HL-60/S4 treated with retinoic acid at 250 ng/mL for 4 days and 3 days (cell line): ENCODE measurements around the gene CHRNA4.
"Not testable (repeated sequence)": the region's sequence is repeated elsewhere in the genome, so short reads cannot be mapped to it uniquely, and the experiment has no call there.

Experiments
- in situ Hi-C: fragments of 300-500 bp; cut with MboI; formaldehyde crosslinking; loops from 2 replicates; pipeline ENCODE4 v1.7.0; 2022; ENCODE audit warnings: low sequenced_read_pairs

Gene CHRNA4

DNA sequence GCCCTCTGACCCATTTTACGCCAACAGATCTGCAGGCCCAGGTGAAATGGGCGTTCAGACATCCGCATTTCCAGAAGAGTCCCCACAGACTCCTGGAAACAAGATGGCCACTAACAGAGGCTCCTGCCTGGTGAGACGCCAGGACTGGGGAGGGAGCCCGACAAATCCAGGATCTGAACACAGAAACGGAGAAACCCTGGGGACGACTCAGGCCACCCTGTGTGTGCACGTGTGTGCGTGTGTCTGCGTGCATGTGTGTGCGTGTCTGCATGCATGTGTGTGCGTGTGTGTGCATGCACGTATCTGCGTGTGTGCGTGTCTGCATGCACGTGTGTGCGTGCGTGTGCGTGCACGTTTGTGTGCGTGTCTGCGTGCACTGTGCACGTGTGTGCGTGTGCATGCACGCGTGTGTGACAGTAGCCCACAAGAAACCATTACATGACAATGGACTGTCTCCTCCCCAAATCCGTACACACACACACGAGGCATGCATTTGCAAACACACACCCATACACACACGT lies 24.9 kb downstream of the CHRNA4 start:
- in situ Hi-C loops, result no loop called here

DNA sequence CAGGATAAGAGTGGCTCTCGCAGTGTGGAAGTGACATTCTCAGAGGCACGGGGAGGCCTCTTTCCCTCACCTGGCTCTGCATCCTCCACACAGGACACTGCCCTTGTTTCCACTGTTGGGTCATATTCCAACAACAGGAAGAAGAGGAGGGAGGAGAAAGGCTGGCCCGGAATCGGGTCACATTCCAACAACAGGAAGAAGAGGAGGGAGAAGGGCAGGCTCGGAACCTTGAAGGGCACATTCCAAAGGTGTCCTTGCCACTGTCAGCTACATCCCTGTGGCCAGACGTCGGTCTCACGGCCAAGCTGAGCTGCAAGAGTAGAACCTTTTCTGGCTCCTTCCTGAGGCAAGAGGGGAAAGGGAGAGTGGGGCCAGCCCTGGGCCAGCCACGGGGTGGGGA lies 25.4 kb downstream of the CHRNA4 start:
- in situ Hi-C loops, result no loop called here

DNA sequence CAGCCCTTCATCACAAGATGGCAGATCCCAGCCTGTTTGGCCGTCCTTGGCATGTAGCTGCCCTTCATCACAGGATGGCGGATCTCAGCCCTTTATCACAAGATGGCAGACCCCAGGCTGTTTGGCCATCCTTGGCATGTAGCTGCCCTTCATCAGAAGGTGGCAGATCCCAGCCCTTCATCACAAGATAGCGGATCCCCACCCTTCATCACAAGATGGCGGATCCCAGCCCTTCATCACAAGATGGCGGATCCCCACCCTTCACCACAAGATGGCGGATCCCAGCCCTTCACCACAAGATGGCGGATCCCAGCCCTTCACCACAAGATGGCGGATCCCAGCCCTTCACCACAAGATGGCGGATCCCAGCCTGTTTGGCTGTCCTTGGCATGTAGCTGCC lies 26.1 kb downstream of the CHRNA4 start:
- in situ Hi-C loops, result not testable (repeated sequence)

DNA sequence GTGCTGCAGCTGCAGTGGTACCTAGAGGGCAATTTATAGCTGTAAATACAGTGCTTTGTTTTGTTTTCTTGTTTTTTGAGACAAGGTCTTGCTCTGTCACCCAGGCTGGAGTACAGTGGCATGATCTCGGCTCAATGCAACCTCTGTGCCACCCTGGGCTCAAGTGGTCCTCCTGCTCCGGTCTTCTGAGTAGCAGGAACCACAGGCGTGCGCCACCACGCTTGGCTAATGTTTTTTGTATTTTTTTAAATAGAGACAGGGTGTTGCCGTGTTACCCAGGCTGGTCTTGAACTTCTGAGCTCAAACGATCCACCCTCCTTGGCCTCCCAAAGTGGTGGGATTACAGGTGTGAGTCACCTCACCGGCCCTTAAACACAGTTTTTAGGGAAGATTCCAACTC lies 26.8 kb downstream of the CHRNA4 start:
- in situ Hi-C loops, result no loop called here

DNA sequence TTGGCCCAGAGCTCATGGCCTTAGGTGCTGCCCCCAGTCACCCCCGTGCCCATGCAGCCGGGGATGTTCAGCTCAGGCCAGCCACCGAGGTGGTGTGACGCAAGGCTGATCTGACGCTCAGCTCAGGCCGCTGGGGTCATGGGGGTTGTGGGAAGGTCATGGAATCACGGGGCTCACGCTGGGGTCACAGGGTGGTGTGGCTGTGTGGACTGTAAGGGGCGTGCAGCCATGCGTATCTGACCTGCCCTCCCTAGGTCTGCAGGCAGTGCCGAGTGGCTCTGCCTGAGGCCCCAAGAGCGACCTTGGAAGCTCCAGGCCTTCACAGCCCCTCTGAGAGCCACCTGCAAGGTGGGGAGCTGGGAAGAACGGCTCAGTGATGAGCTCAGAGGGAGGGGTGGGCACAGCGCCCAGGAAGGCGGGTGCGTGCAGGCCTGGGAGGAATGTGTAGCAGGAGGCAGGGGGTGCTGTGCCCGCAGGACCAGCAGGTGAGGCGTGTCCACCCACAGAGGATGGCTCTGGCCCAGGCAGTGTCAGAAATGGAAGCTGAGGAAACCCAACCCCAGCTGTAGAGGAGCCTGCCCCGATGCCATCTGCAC lies 27.8 kb downstream of the CHRNA4 start:
- in situ Hi-C loops, result no loop called here

DNA sequence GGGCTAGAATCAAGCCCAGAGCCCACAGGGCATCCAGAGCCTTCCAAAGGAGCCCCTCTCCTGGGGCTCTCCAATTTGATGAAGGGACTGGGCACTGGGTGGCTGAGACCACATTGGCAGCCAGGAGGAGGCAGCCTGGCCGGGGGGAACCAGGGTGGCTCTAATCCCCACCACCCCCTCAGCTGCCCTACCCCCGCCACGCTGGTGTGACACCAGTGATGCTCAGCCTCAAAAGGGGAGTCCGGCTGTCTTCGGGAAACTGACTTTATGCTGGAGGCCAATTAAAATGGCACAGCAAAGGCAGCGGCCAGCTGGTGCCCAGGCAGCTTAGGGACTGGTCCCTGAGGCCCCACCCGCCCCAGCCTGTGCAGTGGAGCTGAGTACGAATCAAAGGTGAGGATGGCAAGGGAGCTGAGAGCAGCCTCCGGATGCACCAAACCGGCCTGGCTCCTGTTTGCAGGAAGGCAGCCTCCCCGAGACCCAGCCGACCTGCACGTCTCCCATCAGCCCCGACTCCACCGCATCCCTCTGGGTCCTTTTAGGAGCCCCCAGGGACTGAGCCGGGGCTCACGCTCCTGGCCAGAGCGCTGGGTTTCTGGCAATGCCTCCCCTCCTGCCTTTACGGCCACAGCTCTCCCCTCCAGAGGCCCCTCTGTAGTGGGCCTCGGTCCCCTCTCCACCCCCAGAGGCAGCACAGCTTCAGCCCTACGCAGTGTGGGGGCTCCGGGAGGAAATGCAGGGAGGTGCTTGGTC lies 28.5 kb downstream of the CHRNA4 start:
- in situ Hi-C loops, result no loop called here

DNA sequence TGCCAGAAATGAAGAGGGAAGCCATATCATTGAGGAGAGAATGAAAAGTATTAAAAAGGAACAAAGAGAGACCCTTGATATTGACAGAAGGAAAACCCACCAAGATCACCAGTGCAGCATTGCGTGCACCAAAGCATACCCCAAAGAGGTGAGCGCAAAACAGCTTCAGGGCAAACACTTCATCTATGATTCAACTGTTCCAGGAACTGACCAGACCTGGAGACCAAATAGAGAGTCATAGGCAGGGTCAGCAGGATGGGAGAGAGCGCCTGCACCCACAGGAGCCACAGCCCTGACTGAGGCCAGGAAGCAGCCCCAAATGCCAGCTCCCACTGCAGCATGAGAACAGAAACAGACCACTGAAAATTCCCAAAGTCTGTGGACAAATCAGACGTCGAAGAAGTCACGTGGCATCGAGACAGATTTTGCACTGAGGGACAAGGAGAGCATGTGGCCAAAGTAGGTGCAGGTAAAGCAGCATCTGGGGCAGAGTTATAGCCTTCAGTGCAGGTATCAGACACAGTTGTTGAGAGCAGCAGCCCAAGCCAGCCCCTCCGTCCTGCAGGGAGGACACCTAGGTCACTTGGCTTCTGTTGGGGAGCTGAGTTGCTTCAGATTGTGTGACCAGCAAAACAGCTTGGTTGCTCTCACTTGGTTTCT lies 29.3 kb downstream of the CHRNA4 start:
- in situ Hi-C loops, result no loop called here

DNA sequence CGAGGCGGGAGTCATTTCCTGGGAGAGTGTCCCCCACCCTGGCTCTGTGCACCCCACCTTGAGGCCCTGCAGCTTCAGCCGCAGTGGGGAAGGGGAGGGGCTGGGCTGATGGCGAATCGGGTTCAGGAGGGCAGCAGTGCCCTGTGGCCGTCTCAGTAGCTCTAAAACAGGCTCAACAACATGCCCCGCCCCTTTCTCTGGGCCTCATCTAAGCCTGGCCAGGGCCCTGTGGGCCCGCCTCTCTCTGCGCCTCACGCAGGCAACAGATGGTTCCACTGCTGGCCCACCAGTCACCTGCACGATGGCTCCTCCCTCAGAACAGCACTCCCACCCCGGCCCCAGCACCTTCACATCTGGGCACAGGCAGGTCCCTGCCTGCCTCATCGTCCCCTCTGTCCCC lies 30.2 kb downstream of the CHRNA4 start:
- in situ Hi-C loops, result no loop called here

DNA sequence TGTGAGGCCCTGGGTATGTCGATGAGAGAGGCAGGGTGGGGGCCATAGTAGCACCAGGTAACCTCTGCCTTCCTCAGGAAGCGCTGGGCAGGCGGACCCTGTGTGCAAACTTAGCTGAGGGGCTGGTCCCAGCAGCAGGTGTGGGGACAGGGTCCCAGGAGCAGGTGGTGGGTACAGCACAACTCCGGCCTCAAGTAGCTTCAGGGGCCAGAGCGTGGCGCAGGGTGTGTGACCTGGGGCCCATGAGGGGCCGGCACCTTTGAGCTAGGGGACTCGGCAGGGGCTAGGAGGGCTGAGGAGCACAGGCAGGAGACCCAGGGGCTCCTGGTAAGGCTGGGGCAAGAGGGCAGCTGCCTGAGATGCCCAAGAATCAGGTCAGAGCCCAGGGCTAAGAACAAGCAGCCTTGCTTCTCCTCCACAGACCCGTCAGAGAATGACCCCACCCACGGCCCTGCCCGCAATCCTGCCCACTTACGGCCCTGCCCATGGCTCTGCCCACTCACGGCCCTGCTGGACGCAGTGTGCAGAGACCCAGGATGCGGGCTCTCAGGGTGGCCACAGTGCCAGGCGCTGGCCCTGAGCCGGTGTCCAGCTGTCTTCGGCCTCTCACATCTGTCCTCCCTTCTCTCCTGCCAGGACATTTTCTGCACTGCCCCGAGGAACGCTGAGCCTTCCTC lies 30.9 kb downstream of the CHRNA4 start:
- in situ Hi-C loops, result no loop called here

DNA sequence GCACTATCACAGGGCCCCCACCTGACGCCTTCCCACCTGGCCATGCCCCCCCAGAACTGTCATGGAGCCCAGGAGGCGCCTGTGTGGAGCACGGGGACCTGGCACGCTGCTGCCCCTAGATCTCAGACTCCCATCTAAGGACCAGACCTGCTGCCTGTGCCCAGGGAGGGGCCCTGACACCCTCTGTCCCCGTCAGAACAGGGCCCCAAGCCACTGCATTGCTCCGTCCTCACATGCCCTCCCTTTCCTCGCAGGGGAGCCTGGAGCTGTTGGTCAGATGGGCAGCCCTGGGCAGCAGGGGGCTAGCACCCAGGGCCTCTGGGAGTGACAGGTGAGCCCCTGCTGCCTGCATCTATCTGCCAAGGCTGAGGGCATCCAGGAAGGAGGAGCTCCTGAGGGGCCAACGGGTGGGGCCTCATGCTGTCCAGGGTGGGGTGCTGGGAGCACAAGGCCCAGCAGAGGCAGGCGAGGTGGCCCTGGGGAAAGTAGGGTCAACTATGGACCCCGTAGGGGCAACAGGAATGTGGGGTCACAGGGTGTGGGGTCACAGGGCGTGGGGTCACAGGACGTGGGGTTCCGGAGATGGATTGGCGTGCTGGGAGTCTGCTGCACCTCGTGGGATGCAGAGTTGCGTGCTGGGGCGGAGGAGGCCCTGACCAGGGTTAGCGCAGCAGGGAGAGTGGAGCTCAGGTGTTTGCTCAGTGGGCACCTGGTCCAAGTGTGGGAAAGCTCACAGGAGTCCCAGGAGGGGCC lies 31.6 kb downstream of the CHRNA4 start:
- in situ Hi-C loops, result no loop called here

DNA sequence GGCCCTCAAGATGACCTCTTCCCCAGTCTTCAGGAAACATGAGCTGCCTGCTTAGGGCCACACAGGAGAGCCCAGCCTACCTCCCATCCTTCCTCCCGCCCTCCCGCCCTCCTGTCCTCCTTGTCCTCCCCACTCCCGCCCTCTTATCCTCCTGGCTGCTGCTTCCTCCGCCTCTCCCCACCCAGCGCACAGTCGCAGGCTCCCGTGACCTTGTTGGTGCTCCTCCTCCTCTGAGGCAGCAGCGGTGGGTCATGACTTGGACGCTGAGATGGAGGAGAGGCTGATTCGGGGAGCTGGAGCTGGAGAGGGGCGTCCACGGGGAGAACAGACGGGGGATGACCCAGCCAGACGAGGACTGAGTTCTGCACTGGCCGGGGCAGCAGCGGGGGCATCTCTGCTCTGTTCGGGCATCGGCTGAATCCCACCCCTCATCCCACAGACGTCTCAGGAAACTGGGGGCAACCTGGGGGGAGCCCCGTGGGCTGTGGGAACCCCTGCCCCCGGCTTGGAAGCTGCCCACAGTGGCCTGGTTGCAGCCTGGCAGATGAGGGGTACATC lies 32.4 kb downstream of the CHRNA4 start:
- in situ Hi-C loops, result no loop called here

DNA sequence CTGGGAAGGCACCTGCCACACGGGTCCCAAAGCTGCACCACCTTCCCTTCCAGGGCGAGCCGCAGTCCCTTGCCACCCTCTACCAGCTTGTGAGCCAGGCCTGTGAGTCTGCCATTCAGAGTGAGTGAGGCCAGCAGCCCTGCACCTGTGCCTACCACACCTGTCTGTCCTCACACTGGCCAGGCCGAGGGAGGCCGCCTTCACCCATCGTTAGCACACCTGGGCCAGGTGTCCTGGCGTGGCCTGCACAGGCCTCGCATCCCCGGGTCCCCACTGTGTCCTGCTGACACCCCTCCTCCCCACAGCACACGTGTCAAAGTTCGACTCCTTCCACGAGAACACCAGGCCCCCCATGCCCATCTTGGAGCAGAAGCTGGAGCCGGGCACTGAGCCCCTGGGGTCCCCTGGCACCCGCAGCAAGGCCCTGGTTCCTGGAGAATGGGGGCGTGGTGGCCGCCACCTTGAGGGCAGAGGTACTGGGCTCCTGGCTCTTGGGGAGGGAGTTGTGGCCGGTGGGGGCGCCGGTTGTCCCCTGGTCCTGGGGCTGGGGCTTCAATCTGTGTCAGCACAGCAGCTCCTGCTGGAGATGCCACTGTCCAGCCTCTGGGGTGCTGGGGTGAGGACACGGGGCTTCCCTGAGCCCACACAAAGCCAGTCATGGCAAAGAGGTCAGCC lies 33.0 kb downstream of the CHRNA4 start:
- in situ Hi-C loops, result no loop called here

DNA sequence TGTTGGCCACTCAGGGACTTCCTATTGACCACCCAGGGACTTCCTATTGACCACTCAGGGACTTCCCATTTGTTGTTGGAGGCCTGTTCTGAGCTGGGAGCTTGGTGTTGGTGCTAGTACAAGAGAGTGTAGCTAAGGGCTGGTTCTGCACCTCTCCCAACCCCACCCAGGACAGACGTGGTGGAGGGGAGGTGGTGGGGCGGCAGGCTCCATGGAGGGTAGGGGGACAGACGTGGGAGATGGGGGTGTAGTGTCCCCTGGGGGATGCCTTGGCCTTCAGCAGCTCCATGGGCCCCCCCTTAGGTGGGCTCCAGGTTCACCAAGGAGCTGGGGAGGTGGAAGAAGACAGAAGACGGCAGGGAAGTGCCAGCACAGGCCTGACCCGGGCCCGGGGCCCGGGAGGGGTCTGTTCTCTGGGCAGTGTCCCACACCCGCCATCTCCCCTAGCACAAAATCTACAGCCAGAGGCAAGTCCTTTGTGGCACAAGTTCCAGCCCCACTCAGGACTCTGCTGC lies 33.9 kb downstream of the CHRNA4 start:
- in situ Hi-C loops, result no loop called here

DNA sequence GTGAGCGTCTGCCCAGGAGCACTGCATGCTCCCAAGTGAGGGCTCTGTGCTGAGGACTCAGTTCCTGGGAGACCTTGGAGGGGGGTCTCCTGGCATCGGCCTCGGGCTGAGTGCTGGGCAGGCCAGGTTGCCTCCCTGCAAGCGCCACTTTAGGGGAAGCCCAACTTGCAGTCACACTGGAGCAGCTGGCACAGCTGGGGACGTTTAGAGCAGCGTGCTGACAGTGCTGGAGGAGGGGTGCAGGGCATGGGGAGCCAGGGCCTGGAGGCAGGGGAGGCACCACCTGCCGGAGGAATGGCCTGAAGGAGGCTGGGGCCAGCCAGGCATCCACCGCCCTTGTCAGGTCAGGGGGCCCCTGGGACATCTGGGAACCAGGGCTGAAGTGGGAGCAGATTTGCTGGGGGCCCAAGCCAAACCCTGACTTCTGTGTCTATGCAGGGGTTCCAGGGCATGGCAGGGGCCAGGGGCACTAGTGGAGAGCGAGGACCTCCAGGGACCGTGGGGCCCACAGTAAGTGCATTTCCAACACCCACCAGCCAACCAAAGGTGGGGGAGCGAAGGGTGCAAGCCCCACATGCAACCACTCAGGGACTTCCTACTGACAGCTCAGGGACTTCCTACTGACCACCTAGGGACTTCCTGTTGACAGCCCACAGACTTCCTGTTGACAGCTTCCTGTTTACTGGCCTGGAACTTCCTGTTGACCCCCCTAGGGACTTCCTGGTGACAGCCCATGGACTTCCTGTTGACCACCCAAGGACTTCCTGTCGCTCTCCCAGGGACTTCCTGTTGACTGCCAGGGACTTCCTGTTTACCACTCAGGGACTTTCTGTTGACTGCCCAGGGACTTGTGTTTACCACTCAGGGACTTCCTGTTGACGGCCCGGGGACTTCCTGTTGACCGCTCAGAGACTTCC lies 34.6 kb downstream of the CHRNA4 start:
- in situ Hi-C loops, result no loop called here

DNA sequence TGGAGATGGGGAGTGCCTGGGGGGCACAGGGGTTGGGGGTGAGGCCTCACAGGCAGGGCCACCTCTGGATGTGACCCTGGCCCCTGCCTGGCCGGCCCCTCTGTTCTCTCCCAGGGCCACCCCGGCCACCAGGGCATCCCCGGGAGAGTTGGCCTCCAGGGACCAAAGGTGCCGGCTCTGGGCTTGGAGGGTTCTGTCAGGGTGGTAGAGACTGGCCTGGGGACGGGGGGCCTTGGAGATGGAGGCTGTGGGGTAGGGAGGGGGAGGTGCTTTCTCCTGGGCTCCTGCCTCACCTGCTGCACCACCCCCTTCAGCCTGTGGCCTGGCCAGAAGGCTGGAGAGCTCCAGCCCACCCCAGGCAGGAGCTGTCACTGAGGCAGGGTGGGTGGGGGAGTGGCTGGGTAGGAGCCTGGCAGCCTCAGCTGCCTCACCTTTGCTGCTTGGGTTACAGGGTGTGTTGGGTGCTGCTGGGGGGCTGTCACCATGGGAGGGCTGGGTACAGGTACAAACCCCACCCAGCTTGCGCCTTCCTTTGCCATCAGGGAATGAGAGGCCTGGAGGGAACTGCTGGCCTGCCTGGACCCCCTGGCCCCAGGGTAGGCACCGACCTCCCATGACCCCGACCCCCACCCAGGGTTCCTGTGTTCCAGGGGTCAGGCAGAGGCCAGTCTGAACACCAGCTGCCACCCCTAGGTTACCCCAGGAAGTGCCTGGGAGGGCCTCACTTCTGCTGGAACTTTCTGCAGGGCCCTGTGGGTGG lies 35.4 kb downstream of the CHRNA4 start:
- in situ Hi-C loops, result no loop called here

DNA sequence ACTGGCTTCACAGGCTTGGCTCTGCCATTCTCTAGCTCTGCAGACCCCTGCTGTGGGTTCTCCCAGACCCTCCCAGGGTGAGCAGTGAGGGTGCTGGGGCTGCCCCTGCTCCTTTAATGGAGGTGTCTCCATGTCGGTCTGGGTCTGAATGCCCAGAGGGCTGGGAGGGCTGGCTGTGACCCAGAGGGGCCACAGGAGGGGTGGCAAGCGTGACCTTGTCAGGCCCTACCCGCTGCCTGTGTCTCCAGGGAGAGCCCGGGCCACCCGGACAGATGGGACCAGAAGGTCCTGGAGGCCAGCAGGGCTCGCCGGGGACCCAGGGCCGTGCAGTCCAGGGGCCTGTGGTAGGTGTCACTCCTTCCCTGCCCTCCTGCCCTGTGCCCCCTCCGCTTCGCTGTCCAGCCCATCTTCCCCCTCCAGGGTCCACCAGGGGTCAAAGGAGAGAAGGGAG lies 36.1 kb downstream of the CHRNA4 start:
- in situ Hi-C loops, result no loop called here

DNA sequence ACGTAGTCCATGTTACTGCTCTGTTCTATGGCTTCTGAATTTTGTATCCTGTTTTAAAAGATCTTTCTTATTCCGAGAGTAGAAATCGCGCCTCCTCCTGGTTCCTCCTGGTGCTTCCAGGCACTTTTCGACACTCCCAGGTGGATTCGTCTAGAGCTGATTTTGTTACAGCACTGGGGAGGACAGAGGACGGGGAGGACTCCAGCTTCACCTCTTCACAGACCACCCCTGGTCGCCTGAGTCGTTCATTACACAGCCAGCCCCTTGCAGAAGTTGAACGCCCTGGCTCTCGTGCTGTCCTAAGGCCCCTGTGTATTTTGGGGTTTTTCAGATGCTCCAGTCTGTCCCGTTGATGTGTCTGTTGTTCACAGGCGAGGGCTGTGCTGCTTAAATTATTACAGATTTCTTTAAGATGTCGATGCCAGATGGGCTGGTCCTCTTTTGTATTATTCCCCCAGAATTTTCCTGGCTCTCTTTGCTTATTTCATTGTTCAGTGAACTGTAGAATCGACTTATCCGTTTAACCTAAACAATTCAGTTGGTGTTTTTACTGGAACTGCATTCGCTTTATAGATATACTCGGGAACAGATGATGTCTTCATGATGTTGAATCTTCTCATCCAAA lies 37.7 kb downstream of the CHRNA4 start:
- in situ Hi-C loops, result no loop called here

DNA sequence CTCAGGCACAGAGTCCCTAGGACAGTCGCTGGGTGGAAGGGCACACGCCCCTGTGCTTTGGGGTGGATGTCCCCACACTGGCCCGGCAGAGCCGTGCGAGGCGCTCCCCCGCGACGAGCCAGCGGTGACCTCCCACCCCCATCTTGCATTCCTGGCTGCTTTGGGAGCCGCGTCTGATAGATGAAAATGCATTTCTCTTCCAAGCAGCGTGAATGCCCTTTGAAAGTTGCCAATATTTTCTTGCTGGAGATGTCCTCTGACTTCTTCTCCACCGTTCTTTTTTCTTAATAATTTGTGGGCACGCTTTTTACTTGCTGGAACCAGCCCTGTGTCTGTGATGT lies 38.2 kb downstream of the CHRNA4 start:
- in situ Hi-C loops, result no loop called here
